Activated effector memory CD4-positive, alpha-beta T cell treated with anti-CD3 and anti-CD28 coated beads, Interleukin-2, amount 50 U/mL, for 16 hours (primary cell): ENCODE data around the gene ANO6.

Experiments
- DNase-seq: peaks from one replicate; pipeline ENCODE4 v3.0.0-alpha.2; 2020

Gene ANO6

GRCh38 chr12:45416126-45416525, 200.2 kb downstream of the ANO6 start:
- DNase-seq, result no peak

GRCh38 chr12:45418520-45418919, 202.6 kb downstream of the ANO6 start:
- no peak for DNase-seq

GRCh38 chr12:45419317-45419814, 203.5 kb downstream of the ANO6 start:
- no peak for DNase-seq

GRCh38 chr12:45421736-45422135, 205.8 kb downstream of the ANO6 start:
- DNase-seq, result no peak

GRCh38 chr12:45423931-45424330, 208.0 kb downstream of the ANO6 start:
- no peak for DNase-seq

GRCh38 chr12:45425426-45425825, 209.5 kb downstream of the ANO6 start:
- no peak for DNase-seq

GRCh38 chr12:45426294-45426693, 210.4 kb downstream of the ANO6 start:
- no peak for DNase-seq

- no peak for DNase-seq
Measured at GRCh38 chr12:45427042-45427441, 211.1 kb downstream of the ANO6 start.

- DNase-seq, result no peak
Measured at GRCh38 chr12:45429831-45430230, 213.9 kb downstream of the ANO6 start.

GRCh38 chr12:45431126-45431525, 215.2 kb downstream of the ANO6 start:
- DNase-seq, result no peak

- DNase-seq, result no peak
Measured at GRCh38 chr12:45432710-45433109, 216.8 kb downstream of the ANO6 start.

- no peak for DNase-seq
Measured at GRCh38 chr12:45433441-45433868, 217.6 kb downstream of the ANO6 start.

- DNase-seq, result no peak
Measured at GRCh38 chr12:45434094-45434493, 218.2 kb downstream of the ANO6 start.

- no peak for DNase-seq
Measured at GRCh38 chr12:45435945-45436710, 220.2 kb downstream of the ANO6 start.

- no peak for DNase-seq
Measured at GRCh38 chr12:45439039-45439438, 223.1 kb downstream of the ANO6 start.

GRCh38 chr12:45446013-45446412, 230.1 kb downstream of the ANO6 start:
- no peak for DNase-seq

- no peak for DNase-seq
Measured at GRCh38 chr12:45458238-45458637, 242.3 kb downstream of the ANO6 start.

- DNase-seq, result no peak
Measured at GRCh38 chr12:45458854-45459807, 243.2 kb downstream of the ANO6 start.

- DNase-seq, result no peak
Measured at GRCh38 chr12:45462506-45462905, 246.6 kb downstream of the ANO6 start.

- DNase-seq, result no peak
Measured at GRCh38 chr12:45464699-45465098, 248.8 kb downstream of the ANO6 start.

- DNase-seq, result no peak
Measured at GRCh38 chr12:45468751-45469615, 253.1 kb downstream of the ANO6 start.

GRCh38 chr12:45469902-45470301, 254.0 kb downstream of the ANO6 start:
- no peak for DNase-seq

- no peak for DNase-seq
Measured at GRCh38 chr12:45473636-45474035, 257.7 kb downstream of the ANO6 start.
